NCI-H774 (cell line): ENCODE measurements around the gene BAG1.
A peak's percentile ranks its signal among the peaks of the same experiment; 100 is the strongest.

Source experiments
- DNase-seq: peaks from one replicate; lab custom pipeline; 2025; lab: John Stamatoyannopoulos, UW

The BAG1 gene

DNA sequence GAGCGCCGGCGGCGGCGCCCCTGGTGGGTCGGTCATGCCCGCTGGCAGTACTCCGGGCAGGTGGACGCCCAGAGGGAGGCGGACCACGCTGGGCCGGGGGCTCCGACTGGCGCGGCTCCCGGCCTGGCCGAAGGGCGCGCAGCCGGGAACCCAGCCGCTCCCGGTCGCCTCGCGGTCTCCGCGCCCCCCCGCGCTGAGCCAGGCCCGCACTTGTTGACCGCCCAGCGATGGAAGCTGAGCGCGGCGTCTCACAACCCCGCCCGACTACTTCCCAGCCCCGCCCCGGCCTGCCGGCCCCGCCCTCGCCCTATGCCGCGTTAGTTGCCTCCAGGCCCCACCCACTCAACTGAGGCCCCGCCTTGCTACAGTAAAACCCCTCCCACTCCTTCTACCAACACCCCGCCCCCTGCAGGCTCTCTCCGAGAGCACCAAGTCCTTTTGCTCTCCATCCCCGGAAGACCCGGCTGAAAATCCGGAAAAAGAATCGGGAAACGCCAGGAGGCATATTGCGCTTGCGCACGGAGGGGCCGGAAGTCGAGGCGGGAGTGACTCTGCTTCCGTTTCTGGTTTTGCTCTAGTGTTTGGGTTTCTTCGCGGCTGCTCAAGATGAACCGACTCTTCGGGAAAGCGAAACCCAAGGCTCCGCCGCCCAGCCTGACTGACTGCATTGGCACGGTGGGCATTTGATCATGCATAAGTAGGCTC lies at the start of gene BAG1, which contains the start of gene CHMP5:
TSS of gene BAG1 (minus strand) at position 236 of the 705 bp plus-strand sequence.
TSS of gene CHMP5 (plus strand) at position 577 of the 705 bp plus-strand sequence. CDS start at position 607, 30 bp downstream.
- DNase-seq, result peak; percentile 97

DNA sequence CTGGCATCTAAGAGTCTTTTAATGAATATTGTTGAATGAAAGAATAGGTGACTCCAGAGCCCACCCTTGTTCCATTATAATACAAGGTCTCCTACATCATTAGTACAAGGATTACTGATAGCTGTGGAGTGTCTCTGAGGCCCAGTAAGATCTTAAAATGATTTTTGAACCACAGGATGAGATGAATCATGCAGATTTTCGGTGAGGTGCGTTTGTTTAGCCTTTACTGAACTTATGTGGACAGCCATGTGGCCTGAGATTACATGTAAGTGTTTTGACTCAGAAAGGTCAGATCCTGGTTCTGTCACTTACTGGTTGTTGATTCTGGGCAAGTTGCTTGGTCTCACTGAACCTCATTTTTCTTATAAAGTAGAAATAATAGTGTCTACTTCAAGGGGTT lies 47.4 kb upstream of the BAG1 start:
- DNase-seq, result no peak

GRCh38 chr9:33310748-33311147 lies 46.2 kb upstream of the BAG1 start:
- DNase-seq, result no peak

DNA sequence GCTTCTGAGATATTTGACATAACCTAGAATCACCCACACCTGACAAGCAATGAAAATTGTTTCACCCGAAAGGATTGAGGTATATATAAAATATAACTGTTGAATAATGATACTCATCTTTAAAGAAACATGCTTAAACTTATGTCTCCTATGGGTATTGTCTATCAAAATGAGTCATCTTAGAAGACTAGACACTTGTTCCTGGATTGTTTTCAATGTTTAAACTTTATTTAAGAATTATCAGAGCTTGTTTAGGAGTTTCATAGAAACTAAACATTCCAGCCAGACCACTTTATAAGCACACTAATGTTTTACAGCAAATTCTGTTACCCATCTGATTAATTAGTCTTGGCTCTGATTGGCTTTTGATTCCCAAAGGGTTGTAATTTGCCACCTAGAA lies 45.4 kb upstream of the BAG1 start:
- DNase-seq, result no peak

GRCh38 chr9:33307067-33307466 lies 42.6 kb upstream of the BAG1 start:
- DNase-seq, result no peak

- DNase-seq, result no peak
These were observed 41.5 kb upstream of the BAG1 start for GRCh38 chr9:33306037-33306436.

- no peak for DNase-seq
These were observed 39.9 kb upstream of the BAG1 start for GRCh38 chr9:33304362-33304761.

GRCh38 chr9:33300546-33300945 lies 36.0 kb upstream of the BAG1 start:
- no peak for DNase-seq

DNA sequence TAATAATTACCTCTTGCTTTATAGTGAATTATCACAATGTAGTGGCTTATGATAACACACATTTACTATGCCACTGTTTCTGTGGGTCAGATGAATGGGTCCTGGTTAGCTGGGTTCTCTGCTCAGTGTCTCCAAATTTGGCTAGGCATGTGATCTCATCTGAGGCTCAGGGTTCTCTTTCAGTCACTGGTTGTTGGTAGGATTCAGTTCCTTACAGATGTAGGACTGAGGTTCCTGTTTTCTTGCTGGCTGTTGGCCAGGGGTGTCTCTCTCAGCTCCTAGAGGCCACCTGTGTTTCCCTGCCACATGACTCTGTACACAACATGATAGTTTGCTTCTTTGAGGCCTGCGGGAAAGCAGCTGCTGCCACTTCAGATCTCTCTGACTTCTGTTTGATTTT lies 32.9 kb upstream of the BAG1 start:
- no peak for DNase-seq

DNA sequence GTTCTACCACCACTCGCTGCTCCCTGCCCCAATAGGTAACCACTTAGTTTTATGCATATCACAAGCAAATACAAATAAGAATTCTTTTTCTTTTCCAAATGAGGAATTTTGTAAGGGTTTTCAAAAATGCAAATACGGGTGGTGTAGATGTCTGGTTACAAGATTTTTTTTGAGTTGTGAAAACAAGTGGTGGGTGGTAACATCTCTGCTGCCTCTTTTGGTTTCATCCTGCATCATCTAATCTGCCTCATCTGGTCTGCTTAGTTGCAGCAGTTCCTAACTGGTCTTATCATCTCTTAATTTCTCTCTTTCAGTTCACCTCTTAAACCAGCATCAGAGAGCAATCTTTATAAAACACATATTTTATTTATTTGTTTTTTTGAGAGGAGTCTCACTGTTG lies 31.1 kb upstream of the BAG1 start:
- DNase-seq, result no peak

GRCh38 chr9:33294670-33295432 lies 30.3 kb upstream of the BAG1 start:
- DNase-seq, result no peak

- DNase-seq, result no peak
These were observed 29.3 kb upstream of the BAG1 start for GRCh38 chr9:33293782-33294181.

GRCh38 chr9:33291901-33292300 lies 27.4 kb upstream of the BAG1 start:
- DNase-seq, result no peak

- DNase-seq, result no peak
These were observed 26.5 kb upstream of the BAG1 start for GRCh38 chr9:33291031-33291397.

DNA sequence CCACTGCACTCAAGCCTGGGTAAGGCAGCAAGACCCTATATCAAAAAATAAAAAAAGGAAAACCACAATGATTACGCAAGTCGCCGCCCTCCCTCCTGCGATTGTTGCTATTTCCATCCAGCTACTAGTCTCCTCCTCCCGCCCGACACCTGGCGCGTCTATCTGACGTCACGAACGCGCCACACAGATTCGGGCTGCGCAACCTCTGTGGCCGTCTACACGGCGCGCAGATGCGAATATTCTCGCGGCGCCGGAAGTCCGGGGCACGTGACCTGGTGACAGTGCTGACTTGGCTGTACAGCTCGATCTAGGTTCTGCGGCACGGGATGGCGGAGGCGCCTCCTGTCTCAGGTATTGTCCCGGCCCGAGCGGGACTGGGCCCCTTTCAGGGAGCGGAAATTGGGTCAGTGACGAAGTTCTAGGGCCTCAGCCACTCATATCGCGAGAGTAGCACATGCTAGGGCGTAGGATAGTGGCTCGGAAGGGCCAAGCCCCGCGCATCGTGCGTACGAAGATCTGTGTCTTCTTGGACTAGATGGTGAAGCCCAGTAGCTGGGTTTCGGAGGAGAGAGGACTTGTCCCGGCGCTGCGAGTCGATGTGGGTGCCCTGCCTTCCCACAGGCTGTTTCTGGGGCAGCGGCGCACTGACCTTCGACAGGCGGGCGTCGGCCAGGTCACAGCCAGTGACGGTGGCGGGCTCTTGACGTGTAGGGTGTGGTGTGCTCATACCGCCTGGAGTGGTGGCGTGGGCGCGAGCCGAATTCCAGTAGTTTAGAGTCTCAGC lies 25.9 kb upstream of the BAG1 start, which contains the start of gene NFX1:
TSS of gene NFX1 (plus strand) at position 270 of the 784 bp plus-strand sequence. CDS start at position 327, 57 bp downstream.
- DNase-seq, result peak; percentile 95

GRCh38 chr9:33289936-33290246 lies 25.4 kb upstream of the BAG1 start:
- DNase-seq, result no peak

DNA sequence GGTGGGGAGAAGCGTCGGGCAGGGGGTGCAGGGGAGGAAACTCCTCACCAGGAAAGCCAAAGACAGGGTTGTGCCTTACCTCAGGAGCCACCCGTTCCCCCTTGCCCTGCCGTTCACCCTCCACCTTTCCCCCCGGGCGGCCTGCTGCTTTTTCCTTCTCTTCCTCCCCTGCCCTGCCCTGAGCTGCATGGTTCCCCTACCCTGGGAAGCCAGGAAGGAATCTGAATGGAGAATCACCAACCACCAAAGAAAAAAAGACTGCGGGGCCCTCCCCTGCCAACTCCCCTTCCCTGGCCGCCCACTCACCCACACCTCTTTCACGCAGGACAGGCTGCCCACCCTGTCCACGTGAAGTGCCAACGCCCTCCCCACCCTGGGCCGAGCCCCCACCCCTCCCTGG lies 25.0 kb upstream of the BAG1 start:
- no peak for DNase-seq

GRCh38 chr9:33288828-33289483 lies 24.4 kb upstream of the BAG1 start:
- no peak for DNase-seq

GRCh38 chr9:33288235-33288634 lies 23.7 kb upstream of the BAG1 start:
- DNase-seq, result no peak

DNA sequence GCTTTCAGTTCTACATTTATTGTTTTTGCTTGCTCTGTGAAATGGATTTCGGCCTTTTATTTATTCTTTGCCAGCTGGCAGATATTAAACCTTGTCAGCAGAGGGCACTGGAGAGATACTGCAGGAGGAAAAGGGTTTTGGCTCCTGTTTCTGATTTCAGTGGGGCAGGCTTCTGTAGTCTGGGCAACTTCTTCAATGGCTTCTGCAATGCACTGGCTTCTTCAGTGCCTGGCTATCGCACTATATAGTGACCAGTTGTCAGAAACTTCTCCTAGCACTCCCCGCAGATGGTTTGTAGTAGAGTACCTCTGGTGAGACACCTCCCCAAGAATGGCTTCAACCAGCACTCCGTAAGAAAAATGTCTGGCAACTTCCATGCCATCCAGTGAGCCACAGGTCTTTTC lies 22.6 kb upstream of the BAG1 start:
- peak; percentile 67 for DNase-seq

DNA sequence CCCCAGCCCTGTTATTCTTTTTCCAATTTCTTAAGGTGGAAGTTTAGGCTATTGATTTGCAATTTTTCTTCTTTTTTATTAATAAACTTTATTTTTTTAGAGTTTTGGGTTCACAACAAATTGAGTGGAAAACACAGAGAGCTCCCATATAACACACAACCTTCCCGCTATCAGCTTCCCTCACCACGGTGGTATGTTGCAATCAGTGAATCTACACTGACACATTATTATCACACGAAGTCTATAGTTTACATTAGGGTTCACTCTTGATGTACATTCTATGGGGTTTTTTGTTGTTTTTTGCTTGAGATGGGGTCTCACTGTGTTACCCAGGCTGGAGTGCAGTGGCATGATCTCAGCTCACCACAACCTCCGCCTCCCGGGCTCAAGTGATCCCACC lies 21.0 kb upstream of the BAG1 start:
- no peak for DNase-seq

GRCh38 chr9:33277484-33277883 lies 13.0 kb upstream of the BAG1 start:
- DNase-seq, result no peak
